Transverse colon (tissue), 4 donors: Measurements from ENCODE around the gene SMG6.

Source experiments
- CTCF ChIP-seq, 5 experiments: fragments of 200-600 bp in 3 of 5; fragments of 450-650 bp in 2 of 5; sonication (generic) in 3 of 5; IDR thresholded peaks; 1 replicate in 2 of 5; 2 replicates in 3 of 5; pipeline ENCODE4 v1.5.1; 2016 to 2017; ENCODE audit warnings: antibody characterized with exemption in 5 of 5, inconsistent platforms in 3 of 5, mild to moderate bottlenecking in 2 of 5, moderate library complexity in 1 of 5
- EP300 ChIP-seq: sonication (generic); formaldehyde crosslinking; IDR thresholded peaks from one replicate; pipeline ENCODE4 v1.6.1; 2017; ENCODE audit warnings: antibody characterized with exemption, low read depth
- POLR2A ChIP-seq: fragments of 450-650 bp; IDR thresholded peaks from one replicate; pipeline ENCODE4 v1.6.1; 2016; ENCODE audit warnings: antibody characterized with exemption, mild to moderate bottlenecking, moderate library complexity
- POLR2AphosphoS5 ChIP-seq, 3 donors: sonication (generic); formaldehyde crosslinking; IDR thresholded peaks; one replicate each; pipeline ENCODE4 v1.6.1; 2016; ENCODE audit warnings: antibody characterized with exemption in 3 of 3

- TF ChIP-seq POLR2A (no peak), CTCF (IDR thresholded peaks at IDR 0.05) (no peak), POLR2AphosphoS5 (IDR thresholded peaks at IDR 0.05) (no peak), EP300 (no peak)
Measured at GRCh38 chr17:2019723-2020122, 283.9 kb downstream of the SMG6 start.
